ENCODE measurements around the gene COL4A2. TPM values are rescaled to one million over a fixed set of nuclear protein-coding genes. Genes with fewer than 3 reads are reported as not detected.

COL4A2 gene
- total RNA-seq, 1 experiment from 2014 or later: 74.5 TPM

DNA sequence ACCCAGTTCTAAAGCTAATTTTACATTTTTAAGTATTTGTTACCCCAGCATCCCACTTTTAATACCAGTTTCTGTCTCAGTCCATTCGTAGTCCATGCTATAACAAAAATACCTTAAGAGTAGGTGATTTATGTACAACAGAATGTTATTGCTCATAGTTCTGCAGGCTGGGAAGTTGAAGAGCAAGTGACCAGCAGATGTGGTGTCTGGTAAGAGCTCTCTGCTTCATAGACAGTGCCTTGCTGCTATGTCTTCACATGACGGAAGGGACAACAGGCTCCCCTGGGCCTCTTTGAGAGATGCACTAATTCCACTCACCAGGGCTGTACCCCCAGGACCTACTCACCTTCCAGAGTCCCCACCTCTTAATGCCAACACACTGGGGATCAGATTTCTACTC, 96.6 kb downstream of the COL4A2 start:
- Histone ChIP-seq H3K79me2 (ENCODE audit: low read length) (no peaks in the 10 kb centered on the region), H3K4me2 (ENCODE audit: low read length) (no peak overlapping the region), H3F3A (ENCODE audit: low read length, unreplicated experiment) (no peaks in the 10 kb centered on the region), H3K27me3 (ENCODE audit: low read length) (no peaks in the 10 kb centered on the region), H4K20me1 (ENCODE audit: low read length) (no peaks in the 10 kb centered on the region), H3K9me2 (replicated peaks; ENCODE audit: low read length) (no peaks in the 10 kb centered on the region), H2AFZ (ENCODE audit: low read length) (no peak overlapping the region), H3K27ac (ENCODE audit: low read length) (no peak overlapping the region), H3K36me3 (ENCODE audit: low read depth, low read length) (no peaks in the 10 kb centered on the region), H3K4me1 (ENCODE audit: insufficient read depth, low read length) (peaks cover 6% of the 10 kb centered on the region; the same call in 1 of the 2 replicates), H3K9ac (ENCODE audit: low read length) (no peak overlapping the region), H3K4me3 (ENCODE audit: low read length) (no peak overlapping the region), H3K9me3 (ENCODE audit: low read length) (no peaks in the 10 kb centered on the region)
- TF ChIP-seq EZH2phosphoT487 (IDR thresholded peaks at IDR 0.05; ENCODE audit: borderline replicate concordance, low read length) (no peak), EZH2 (IDR thresholded peaks at IDR 0.05; ENCODE audit: low read length, unreplicated experiment) (no peak)
- TF ChIP-seq, protein P1, sequence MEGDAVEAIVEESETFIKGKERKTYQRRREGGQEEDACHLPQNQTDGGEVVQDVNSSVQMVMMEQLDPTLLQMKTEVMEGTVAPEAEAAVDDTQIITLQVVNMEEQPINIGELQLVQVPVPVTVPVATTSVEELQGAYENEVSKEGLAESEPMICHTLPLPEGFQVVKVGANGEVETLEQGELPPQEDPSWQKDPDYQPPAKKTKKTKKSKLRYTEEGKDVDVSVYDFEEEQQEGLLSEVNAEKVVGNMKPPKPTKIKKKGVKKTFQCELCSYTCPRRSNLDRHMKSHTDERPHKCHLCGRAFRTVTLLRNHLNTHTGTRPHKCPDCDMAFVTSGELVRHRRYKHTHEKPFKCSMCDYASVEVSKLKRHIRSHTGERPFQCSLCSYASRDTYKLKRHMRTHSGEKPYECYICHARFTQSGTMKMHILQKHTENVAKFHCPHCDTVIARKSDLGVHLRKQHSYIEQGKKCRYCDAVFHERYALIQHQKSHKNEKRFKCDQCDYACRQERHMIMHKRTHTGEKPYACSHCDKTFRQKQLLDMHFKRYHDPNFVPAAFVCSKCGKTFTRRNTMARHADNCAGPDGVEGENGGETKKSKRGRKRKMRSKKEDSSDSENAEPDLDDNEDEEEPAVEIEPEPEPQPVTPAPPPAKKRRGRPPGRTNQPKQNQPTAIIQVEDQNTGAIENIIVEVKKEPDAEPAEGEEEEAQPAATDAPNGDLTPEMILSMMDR (conservative IDR thresholded peaks at IDR 0.05; ENCODE audit: low read depth, low read length): no peak
- ATAC-seq (no peak), DNase-seq (no peak)
- ChIA-PET CTCF (no interaction called here), POLR2A (ENCODE audit: unreplicated experiment) (no interaction called here)
- no TSS peak for BruUV-seq (replicated peaks)
- intact Hi-C loops (cut with micrococcal nuclease): no loop called here

DNA sequence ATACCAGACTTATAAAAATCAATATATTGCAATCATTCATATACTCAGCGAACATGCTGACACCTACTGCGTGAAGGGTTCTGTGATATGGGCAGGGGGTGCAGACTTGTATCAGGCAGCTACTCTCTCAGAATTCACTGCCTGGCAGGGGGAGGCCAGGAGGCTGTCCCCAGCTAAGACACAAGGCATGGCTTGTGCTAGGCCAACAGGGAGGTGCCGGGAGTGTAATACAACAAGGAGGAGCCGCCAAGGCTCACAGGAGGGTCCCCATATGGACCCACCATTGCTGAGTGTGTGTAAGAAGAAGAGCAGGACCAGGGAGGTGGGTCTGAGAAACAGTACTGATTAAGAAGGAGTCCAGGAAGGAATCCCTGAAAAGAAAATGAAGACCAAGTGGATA, 97.2 kb downstream of the COL4A2 start:
- TF ChIP-seq, protein P1 (conservative IDR thresholded peaks at IDR 0.05; ENCODE audit: low read depth, low read length): no peak
- TF ChIP-seq EZH2phosphoT487 (IDR thresholded peaks at IDR 0.05; ENCODE audit: borderline replicate concordance, low read length) (no peak), EZH2 (IDR thresholded peaks at IDR 0.05; ENCODE audit: low read length, unreplicated experiment) (no peak)
- H4K20me1 ChIP-seq (ENCODE audit: low read length): no peaks in the 10 kb centered on the region
- ChIA-PET POLR2A (ENCODE audit: unreplicated experiment) (no interaction called here), CTCF (no interaction called here)
- no peaks in the 10 kb centered on the region for H3K79me2 ChIP-seq (ENCODE audit: low read length)
- no peaks in the 10 kb centered on the region for H3K27me3 ChIP-seq (ENCODE audit: low read length)
- no TSS peak for BruUV-seq (replicated peaks)
- no peak overlapping the region for H2AFZ ChIP-seq (ENCODE audit: low read length)
- no peaks in the 10 kb centered on the region for H3F3A ChIP-seq (ENCODE audit: low read length, unreplicated experiment)
- peaks cover 4% of the 10 kb centered on the region for H3K4me1 ChIP-seq (ENCODE audit: insufficient read depth, low read length)
- H3K27ac ChIP-seq (ENCODE audit: low read length): no peak overlapping the region
- no peak overlapping the region for H3K4me3 ChIP-seq (ENCODE audit: low read length)
- H3K9ac ChIP-seq (ENCODE audit: low read length): no peak overlapping the region
- H3K36me3 ChIP-seq (ENCODE audit: low read depth, low read length): no peaks in the 10 kb centered on the region
- intact Hi-C loops (cut with micrococcal nuclease): no loop called here
- H3K9me2 ChIP-seq (replicated peaks; ENCODE audit: low read length): no peaks in the 10 kb centered on the region
- no peak overlapping the region for H3K4me2 ChIP-seq (ENCODE audit: low read length)
- ATAC-seq: no peak
- DNase-seq: no peak
- no peaks in the 10 kb centered on the region for H3K9me3 ChIP-seq (ENCODE audit: low read length)

DNA sequence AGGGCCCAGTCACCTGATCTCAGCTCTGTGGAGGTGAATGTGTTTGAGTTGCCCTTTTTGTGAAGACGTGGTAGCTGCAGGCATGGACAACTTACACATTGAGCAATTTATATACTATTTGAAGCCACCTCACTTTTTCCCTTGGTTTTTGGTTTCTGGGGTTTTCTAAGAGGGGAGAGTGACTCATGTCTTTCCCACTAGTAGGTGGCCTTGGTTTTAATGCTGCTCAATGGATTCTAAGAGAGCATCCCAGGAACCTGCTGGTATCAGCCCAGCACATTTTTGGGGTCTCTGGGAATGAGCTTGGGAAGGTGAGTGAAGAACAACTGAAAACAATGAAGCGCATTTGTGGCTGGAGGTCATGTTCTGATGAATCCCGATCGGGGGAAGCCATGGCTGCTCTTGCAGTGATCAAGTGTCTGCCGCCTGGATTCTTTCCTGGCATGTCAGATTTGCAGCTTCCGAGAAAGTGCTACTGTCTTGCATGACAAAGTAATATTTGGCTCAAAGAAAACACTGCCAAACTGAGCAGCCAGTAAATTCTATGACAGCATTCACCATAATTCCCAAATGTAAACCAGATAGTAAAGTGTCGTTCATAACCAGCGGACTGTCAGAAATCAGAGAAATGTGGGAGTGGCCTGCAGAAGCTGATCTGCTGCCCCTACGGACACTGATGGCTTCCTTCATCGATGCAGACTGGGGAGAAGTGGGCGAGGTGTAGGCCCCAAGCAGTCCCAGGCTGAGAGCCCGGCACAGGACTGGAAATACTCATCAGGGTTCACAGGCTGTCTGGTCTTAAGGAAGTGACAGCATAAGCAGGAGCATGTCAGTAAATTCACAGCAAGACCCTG, 98.7 kb downstream of the COL4A2 start:
- H3K9ac ChIP-seq (ENCODE audit: low read length): no peak overlapping the region
- H3F3A ChIP-seq (ENCODE audit: low read length, unreplicated experiment): no peaks in the 10 kb centered on the region
- CTCF ChIA-PET: no interaction called here
- no peak overlapping the region for H3K4me2 ChIP-seq (ENCODE audit: low read length)
- ATAC-seq (no peak), DNase-seq (no peak)
- no TSS peak for BruUV-seq (replicated peaks)
- no peaks in the 10 kb centered on the region for H4K20me1 ChIP-seq (ENCODE audit: low read length)
- H3K36me3 ChIP-seq (ENCODE audit: low read depth, low read length): no peaks in the 10 kb centered on the region
- no peak overlapping the region for H3K4me3 ChIP-seq (ENCODE audit: low read length)
- peaks cover 16% of the 10 kb centered on the region for H3K4me1 ChIP-seq (ENCODE audit: insufficient read depth, low read length)
- H2AFZ ChIP-seq (ENCODE audit: low read length): no peak overlapping the region
- TF ChIP-seq EZH2phosphoT487 (IDR thresholded peaks at IDR 0.05; ENCODE audit: borderline replicate concordance, low read length) (no peak), EZH2 (IDR thresholded peaks at IDR 0.05; ENCODE audit: low read length, unreplicated experiment) (no peak)
- TF ChIP-seq, protein P1 (conservative IDR thresholded peaks at IDR 0.05; ENCODE audit: low read depth, low read length): no peak
- intact Hi-C loops (cut with micrococcal nuclease): no loop called here
- H3K9me3 ChIP-seq (ENCODE audit: low read length): no peaks in the 10 kb centered on the region
- no peaks in the 10 kb centered on the region for H3K9me2 ChIP-seq (replicated peaks; ENCODE audit: low read length)
- H3K27ac ChIP-seq (ENCODE audit: low read length): no peak overlapping the region
- no peaks in the 10 kb centered on the region for H3K27me3 ChIP-seq (ENCODE audit: low read length)
- POLR2A ChIA-PET (ENCODE audit: unreplicated experiment): no interaction called here
- no peaks in the 10 kb centered on the region for H3K79me2 ChIP-seq (ENCODE audit: low read length)
